ENCODE measurements around the gene ZNF644.

ZNF644 gene

DNA sequence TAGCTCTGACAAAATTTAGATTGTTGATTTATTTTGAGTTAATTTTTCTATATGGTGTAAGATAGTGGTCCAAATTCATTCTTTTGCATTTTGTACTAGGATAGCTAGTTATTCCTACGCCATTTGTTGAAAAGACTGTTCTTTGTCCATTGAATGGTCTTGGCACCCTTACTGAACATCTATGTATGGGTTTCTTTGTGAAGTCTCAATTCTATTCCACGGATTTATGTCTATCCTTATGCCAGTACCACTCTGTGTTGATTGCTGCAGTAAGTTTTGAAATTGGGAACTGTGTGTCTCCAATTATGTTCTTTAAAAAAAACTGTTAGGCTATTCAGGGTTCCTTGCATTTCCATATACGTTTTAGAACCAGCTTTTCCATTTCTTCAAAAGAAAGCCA lies 145.7 kb downstream of the ZNF644 start:
- TF ChIP-seq SPI1 (IDR thresholded peaks at IDR 0.05; ENCODE audit: borderline replicate concordance, low read depth) (no peak), GABPA (IDR thresholded peaks at IDR 0.05; ENCODE audit: low read depth) (no peak), CTCF (IDR thresholded peaks at IDR 0.05; ENCODE audit: insufficient read depth, low read length) (no peak), POLR2AphosphoS5 (IDR thresholded peaks at IDR 0.05; ENCODE audit: low read depth) (no peak)
- TF ChIP-seq, protein P1, sequence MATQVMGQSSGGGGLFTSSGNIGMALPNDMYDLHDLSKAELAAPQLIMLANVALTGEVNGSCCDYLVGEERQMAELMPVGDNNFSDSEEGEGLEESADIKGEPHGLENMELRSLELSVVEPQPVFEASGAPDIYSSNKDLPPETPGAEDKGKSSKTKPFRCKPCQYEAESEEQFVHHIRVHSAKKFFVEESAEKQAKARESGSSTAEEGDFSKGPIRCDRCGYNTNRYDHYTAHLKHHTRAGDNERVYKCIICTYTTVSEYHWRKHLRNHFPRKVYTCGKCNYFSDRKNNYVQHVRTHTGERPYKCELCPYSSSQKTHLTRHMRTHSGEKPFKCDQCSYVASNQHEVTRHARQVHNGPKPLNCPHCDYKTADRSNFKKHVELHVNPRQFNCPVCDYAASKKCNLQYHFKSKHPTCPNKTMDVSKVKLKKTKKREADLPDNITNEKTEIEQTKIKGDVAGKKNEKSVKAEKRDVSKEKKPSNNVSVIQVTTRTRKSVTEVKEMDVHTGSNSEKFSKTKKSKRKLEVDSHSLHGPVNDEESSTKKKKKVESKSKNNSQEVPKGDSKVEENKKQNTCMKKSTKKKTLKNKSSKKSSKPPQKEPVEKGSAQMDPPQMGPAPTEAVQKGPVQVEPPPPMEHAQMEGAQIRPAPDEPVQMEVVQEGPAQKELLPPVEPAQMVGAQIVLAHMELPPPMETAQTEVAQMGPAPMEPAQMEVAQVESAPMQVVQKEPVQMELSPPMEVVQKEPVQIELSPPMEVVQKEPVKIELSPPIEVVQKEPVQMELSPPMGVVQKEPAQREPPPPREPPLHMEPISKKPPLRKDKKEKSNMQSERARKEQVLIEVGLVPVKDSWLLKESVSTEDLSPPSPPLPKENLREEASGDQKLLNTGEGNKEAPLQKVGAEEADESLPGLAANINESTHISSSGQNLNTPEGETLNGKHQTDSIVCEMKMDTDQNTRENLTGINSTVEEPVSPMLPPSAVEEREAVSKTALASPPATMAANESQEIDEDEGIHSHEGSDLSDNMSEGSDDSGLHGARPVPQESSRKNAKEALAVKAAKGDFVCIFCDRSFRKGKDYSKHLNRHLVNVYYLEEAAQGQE (IDR thresholded peaks at IDR 0.05; ENCODE audit: insufficient replicate concordance, low read depth), result no peak
- H3K27me3 ChIP-seq (ENCODE audit: insufficient read depth, poor library complexity, severe bottlenecking), result no peaks in the 10 kb centered on the region
- H3K4me3 ChIP-seq (replicated peaks; ENCODE audit: insufficient read depth, low read length), result no peak overlapping the region
- no peak overlapping the region for H3K27ac ChIP-seq (replicated peaks)
- no peak for DNase-seq (ENCODE audit: low read depth in 1 of 2, low spot score in 1 of 2)

Data from HL-60 (cell line).